OCI-LY7 (cell line): Measurements from ENCODE around the gene GLYR1. TPM values are rescaled to one million over a fixed set of nuclear protein-coding genes. Genes with fewer than 3 reads are reported as not detected.

Source experiments
- BruUV-seq: library from RNA; stranded (reverse); fragments of 400-500 nt; replicated peaks from 2 replicates; lab custom pipeline; 2021; lab: Mats Ljungman, UMichigan
- CTCF ChIA-PET: fragments of 300-600 bp; sonication (Branson Sonifier 250); formaldehyde crosslinking; loops from one replicate; lab custom pipeline; 2022; ENCODE audit warnings: antibody characterized with exemption; ENCODE audit not compliant: unreplicated experiment; lab: Charles Lee
- POLR2A ChIA-PET: fragments of 300-600 bp; sonication (Branson Sonifier 250); formaldehyde crosslinking; loops from one replicate; lab custom pipeline; 2022; ENCODE audit warnings: antibody characterized with exemption; lab: Charles Lee
- DNase-seq: peaks from one replicate; pipeline ENCODE4 v3.0.0-alpha.2; 2015; ENCODE audit warnings: low spot score
- H2AFZ ChIP-seq: fragments of 200-600 bp; sonication (generic), shearing (Covaris generic); 2 replicates; pipeline ENCODE4 v1.6.1; 2014; ENCODE audit warnings: mild to moderate bottlenecking, antibody characterized with exemption, low read length, moderate library complexity
- H3K27ac ChIP-seq: fragments of 200-600 bp; sonication (generic); 2 replicates; pipeline ENCODE4 v1.5.1; 2014; ENCODE audit warnings: mixed run types, low read depth, mild to moderate bottlenecking, moderate library complexity, low read length, inconsistent platforms; ENCODE audit not compliant: poor library complexity, severe bottlenecking
- H3K36me3 ChIP-seq: fragments of 200-600 bp; sonication (generic); 2 replicates; pipeline ENCODE4 v1.6.1; 2014; ENCODE audit warnings: mild to moderate bottlenecking, antibody characterized with exemption, low read length, moderate library complexity, mixed read lengths; ENCODE audit not compliant: insufficient read depth
- H3K4me1 ChIP-seq: fragments of 200-600 bp; sonication (generic); 2 replicates; pipeline ENCODE4 v1.5.1; 2014; ENCODE audit warnings: mild to moderate bottlenecking, low read length; ENCODE audit not compliant: insufficient read depth, poor library complexity, severe bottlenecking
- H3K4me2 ChIP-seq: fragments of 200-600 bp; sonication (generic); 2 replicates; pipeline ENCODE4 v1.6.1; 2014; ENCODE audit warnings: mild to moderate bottlenecking, low read length
- H3K4me3 ChIP-seq: fragments of 200-600 bp; sonication (generic); 2 replicates; pipeline ENCODE4 v1.5.1; 2014; ENCODE audit warnings: mild to moderate bottlenecking, low read depth, low read length; ENCODE audit not compliant: poor library complexity, severe bottlenecking
- H3K79me2 ChIP-seq: fragments of 200-600 bp; sonication (generic); 2 replicates; pipeline ENCODE4 v1.6.1; 2016; ENCODE audit warnings: low read depth, mild to moderate bottlenecking, low read length, moderate library complexity, mixed read lengths; ENCODE audit not compliant: insufficient read depth
- H3K9me2 ChIP-seq: fragments of 200-600 bp; sonication (generic); 2 replicates; pipeline ENCODE4 v1.6.1; 2016; ENCODE audit warnings: mild to moderate bottlenecking, low read length, mixed read lengths; ENCODE audit not compliant: insufficient read depth
- H3K9me3 ChIP-seq: fragments of 200-600 bp; sonication (generic); 2 replicates; pipeline ENCODE4 v1.6.1; 2014; ENCODE audit warnings: mild to moderate bottlenecking, mixed run types, low read length, mixed read lengths
- H4K20me1 ChIP-seq: fragments of 200-600 bp; sonication (generic); 2 replicates; pipeline ENCODE4 v1.6.1; 2014; ENCODE audit warnings: mild to moderate bottlenecking, antibody characterized with exemption, low read length, moderate library complexity, mixed read lengths; ENCODE audit not compliant: insufficient read depth
- EZH2phosphoT487 ChIP-seq: fragments of 200-600 bp; sonication (generic); IDR thresholded peaks from 2 replicates; pipeline ENCODE4 v1.6.1; 2018; ENCODE audit warnings: low read depth, borderline replicate concordance, mild to moderate bottlenecking, mixed run types, antibody characterized with exemption, low read length, moderate library complexity, mixed read lengths
- intact Hi-C: fragments of 100-400 bp; cut with micrococcal nuclease; formaldehyde crosslinking; loops from one replicate; pipeline ENCODE4 v1.10.0; 2022; ENCODE audit not compliant: unreplicated experiment
- total RNA-seq, 2 experiments: library from RNA; depleted of rRNA in 1 of 2; stranded (reverse); fragments of >200 nt in 1 of 2; shearing (Covaris generic) in 1 of 2; gene quantifications; 2 replicates each; pipeline ENCODE4 v1.2.3, GENCODE V29; 2014 to 2022
- TF ChIP-seq, protein P1 (sequence below): fragments of 200-600 bp; sonication (generic); conservative IDR thresholded peaks from 2 replicates; pipeline ENCODE4 v1.5.1; 2014; ENCODE audit warnings: mild to moderate bottlenecking, antibody characterized with exemption, low read length, moderate library complexity, mixed read lengths

The GLYR1 gene
- total RNA-seq, 2 experiments from 2014 or later = 48.4 to 113 TPM

DNA sequence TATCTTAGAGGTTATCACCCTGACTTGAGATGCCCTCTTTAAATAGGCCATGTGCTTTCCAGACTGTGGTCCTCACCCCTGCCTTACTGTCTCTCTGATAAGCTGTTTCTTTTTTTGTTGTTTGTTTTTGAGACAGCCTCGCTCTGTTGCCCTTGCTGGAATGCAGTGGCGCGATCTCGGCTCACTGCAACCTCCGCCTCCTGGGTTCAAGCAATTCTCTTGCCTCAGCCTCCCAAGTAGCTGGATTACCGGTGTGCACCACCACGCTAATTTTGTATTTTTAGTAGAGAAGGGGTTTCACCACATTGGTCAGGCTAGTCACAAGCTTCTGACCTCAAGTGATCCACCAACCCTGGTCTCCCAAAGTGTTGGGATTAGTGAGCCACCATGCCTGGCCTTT lies 58.2 kb downstream of the GLYR1 start:
- intact Hi-C loops = no loop called here
- Histone ChIP-seq H3K27ac (no peak overlapping the region), H3K4me1 (no peaks in the 10 kb centered on the region), H3K36me3 (no peaks in the 10 kb centered on the region), H3K9me3 (no peaks in the 10 kb centered on the region), H3K4me2 (no peak overlapping the region), H4K20me1 (no peaks in the 10 kb centered on the region), H2AFZ (no peak overlapping the region), H3K4me3 (no peak overlapping the region), H3K79me2 (no peaks in the 10 kb centered on the region), H3K9me2 (no peaks in the 10 kb centered on the region)
- POLR2A ChIA-PET = no interaction called here
- DNase-seq = no peak
- CTCF ChIA-PET = no interaction called here
- TF ChIP-seq EZH2phosphoT487 = no peak
- TF ChIP-seq, protein P1, sequence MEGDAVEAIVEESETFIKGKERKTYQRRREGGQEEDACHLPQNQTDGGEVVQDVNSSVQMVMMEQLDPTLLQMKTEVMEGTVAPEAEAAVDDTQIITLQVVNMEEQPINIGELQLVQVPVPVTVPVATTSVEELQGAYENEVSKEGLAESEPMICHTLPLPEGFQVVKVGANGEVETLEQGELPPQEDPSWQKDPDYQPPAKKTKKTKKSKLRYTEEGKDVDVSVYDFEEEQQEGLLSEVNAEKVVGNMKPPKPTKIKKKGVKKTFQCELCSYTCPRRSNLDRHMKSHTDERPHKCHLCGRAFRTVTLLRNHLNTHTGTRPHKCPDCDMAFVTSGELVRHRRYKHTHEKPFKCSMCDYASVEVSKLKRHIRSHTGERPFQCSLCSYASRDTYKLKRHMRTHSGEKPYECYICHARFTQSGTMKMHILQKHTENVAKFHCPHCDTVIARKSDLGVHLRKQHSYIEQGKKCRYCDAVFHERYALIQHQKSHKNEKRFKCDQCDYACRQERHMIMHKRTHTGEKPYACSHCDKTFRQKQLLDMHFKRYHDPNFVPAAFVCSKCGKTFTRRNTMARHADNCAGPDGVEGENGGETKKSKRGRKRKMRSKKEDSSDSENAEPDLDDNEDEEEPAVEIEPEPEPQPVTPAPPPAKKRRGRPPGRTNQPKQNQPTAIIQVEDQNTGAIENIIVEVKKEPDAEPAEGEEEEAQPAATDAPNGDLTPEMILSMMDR = no peak
- no TSS peak for BruUV-seq

DNA sequence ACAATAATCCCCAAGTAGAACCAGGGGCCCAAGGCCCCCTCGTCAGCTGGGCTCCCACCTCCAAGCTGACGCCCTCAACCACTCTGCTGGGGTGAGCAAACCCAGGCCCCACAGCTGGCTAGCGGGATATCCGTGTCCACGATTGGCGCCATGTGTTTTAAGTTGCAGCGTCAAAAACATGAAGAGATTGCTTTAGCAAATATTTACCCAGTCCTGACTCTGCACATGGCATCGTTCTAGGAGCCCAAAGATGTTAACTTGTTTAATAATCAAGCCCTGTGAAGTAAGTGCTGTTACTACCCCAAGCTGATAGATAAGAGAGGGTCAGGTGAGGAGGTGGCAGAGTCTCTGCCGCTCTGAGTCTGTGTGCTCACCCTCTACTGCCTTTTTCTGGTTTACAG lies 58.6 kb downstream of the GLYR1 start:
- Histone ChIP-seq H4K20me1 (no peaks in the 10 kb centered on the region), H3K4me2 (no peak overlapping the region), H3K27ac (no peak overlapping the region), H3K4me1 (no peaks in the 10 kb centered on the region), H3K9me3 (no peaks in the 10 kb centered on the region), H3K36me3 (no peaks in the 10 kb centered on the region), H3K4me3 (no peak overlapping the region), H3K9me2 (no peaks in the 10 kb centered on the region), H2AFZ (no peak overlapping the region), H3K79me2 (no peaks in the 10 kb centered on the region)
- intact Hi-C loops = no loop called here
- ChIA-PET POLR2A (no interaction called here), CTCF (interaction anchor here (0.6 kb wide), 1 partner anchor 53 kb away, joined by 3 read pairs; no protein-coding TSS in a partner anchor)
- TF ChIP-seq EZH2phosphoT487 = no peak
- TF ChIP-seq, protein P1 = no peak
- no peak for DNase-seq
- no TSS peak for BruUV-seq

DNA sequence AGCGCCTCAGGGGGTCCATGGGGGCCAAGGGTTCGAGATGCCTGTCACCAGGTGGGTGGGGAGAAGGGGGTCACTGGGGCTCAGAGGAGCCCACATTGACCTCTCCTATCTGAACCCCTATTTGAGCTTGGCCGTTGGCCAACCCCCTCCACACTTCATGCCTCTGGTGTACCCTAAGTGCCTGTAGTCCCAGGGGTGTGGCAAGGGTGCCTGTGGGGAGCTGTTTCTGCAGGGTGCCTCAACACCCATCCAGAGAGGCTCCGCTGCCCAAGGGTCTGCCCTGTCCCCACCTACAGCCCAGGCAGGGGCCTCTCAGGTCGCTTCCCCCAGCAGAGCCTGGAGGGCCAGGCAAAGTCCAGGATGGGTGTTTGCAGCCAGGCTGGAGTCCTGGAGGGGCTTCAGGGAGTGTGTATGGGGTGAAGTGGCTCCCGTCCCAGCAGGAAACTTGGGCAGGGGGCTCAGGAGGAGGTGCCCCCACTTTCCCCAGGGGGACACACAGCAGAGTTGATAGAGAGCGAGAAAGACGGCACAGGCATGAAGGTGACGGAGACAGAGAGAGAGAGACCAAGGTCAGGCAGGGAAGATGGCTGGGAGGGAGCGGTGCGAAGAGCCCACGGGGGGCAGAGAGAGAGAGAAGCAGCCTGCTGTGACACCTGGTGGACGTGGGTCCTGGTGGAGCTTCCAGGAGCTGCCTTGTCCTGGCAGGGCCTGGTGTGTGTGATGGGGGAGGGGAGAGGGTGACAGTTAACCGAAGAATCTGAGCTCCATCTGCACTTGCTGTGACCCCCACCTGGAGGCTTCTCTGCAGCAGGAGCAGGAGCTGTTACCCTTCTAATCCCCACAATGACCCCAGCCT lies 59.2 kb downstream of the GLYR1 start, which contains the start of gene SEPTIN12:
Gene SEPTIN12 (minus strand): TSS at position 719 of the 856 bp plus-strand sequence. CDS start 700 bp downstream, at position 19.
- ChIA-PET CTCF (interaction anchor here (0.6 kb wide), 1 partner anchor 53 kb away, joined by 3 read pairs; no protein-coding TSS in a partner anchor), POLR2A (interaction anchor here (1.4 kb wide), 1 partner anchor 53 kb away, joined by 3 read pairs; the partner anchor contains the start of genes ANKS3 and DNAAF8)
- Histone ChIP-seq H3K36me3 (no peaks in the 10 kb centered on the region), H3K4me3 (no peak within 1 kb of the TSS), H2AFZ (no peak within 1 kb of the TSS), H3K9me2 (no peaks in the 10 kb centered on the region), H3K4me1 (no peaks in the 10 kb centered on the region), H4K20me1 (no peaks in the 10 kb centered on the region), H3K9me3 (no peaks in the 10 kb centered on the region), H3K27ac (no peak within 1 kb of the TSS), H3K4me2 (no peak within 1 kb of the TSS), H3K79me2 (no peaks in the 10 kb centered on the region)
- no peak for TF ChIP-seq EZH2phosphoT487
- TF ChIP-seq, protein P1 = no peak
- intact Hi-C loops = no loop called here
- no TSS peak for BruUV-seq
- DNase-seq = no peak
